HL-60/S4 treated with phorbol 12-myristate 13-acetate at 8.2 ng/mL for 4 days and 3 days (cell line): ENCODE results near the gene BRSK1.

Experiments used
- in situ Hi-C: fragments of 300-500 bp; cut with MboI; formaldehyde crosslinking; loops from 2 replicates; pipeline ENCODE4 v1.15.0; 2022; ENCODE audit warnings: low sequenced_read_pairs

The BRSK1 gene

DNA sequence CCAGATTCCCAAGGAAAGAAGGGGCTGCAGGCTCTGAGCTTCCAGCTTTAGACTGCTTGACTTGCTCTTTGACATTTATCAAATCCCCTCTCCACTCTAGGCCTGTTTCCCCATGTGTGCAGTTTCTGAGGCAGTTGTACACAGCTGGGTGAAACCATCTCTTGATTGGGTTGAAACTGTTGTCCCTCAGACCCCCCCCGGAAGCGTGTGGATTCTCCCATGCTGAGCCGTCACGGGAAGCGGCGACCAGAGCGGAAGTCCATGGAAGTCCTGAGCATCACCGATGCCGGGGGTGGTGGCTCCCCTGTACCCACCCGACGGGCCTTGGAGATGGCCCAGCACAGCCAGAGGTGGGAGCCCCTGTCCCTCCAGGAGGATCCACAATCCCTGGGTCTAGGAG is 19.7 kb downstream of the BRSK1 start:
- in situ Hi-C loops: no loop called here

GRCh38 chr19:55304279-55304978 is 20.6 kb downstream of the BRSK1 start:
- in situ Hi-C loops: no loop called here

- in situ Hi-C loops: no loop called here
These were observed 21.2 kb downstream of the BRSK1 start for GRCh38 chr19:55304980-55305379.

GRCh38 chr19:55305491-55305890 is 21.7 kb downstream of the BRSK1 start:
- in situ Hi-C loops: no loop called here

DNA sequence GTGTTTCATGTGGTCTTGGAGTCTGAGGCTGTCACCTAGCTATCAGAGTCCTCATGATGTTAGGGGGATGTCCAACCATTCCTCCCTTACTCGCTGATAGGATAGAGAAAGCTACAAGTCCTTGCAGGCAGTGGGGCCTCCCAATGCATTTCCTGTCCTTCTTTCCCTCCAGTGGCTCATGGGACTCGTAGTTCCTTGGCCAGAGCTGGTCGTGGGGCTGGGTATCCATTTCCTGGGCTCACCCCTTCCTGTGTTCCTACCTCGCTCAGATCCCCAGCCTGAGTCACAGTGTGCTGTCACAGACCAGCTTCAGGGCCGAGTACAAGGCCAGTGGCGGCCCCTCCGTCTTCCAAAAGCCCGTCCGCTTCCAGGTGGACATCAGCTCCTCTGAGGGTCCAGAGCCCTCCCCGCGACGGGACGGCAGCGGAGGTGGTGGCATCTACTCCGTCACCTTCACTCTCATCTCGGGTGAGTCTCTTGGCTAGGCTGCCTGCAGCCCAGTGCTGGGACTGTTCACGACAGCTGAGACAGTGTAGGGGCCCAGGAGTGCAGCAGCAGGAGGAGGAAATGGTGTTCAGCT is 22.3 kb downstream of the BRSK1 start:
- in situ Hi-C loops: no loop called here

DNA sequence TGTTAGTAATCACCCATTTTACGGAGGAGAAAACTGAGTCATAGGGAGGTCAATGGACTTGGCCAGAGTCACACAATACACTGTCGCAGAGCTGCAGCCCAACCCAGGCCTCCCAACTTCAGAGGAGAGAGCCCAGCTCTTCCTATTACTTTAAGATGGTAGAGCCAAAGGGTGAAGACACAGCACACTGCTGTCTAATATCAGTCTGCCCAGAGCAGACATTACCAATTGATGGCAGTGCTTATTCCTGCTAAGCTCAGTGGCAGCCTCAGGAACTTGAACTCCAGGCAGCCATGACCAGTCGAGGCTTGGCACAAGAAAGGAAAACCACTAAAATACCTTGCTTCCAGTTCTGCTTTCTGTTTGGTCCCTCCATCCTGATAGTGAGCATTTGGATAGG is 22.9 kb downstream of the BRSK1 start:
- in situ Hi-C loops: no loop called here

DNA sequence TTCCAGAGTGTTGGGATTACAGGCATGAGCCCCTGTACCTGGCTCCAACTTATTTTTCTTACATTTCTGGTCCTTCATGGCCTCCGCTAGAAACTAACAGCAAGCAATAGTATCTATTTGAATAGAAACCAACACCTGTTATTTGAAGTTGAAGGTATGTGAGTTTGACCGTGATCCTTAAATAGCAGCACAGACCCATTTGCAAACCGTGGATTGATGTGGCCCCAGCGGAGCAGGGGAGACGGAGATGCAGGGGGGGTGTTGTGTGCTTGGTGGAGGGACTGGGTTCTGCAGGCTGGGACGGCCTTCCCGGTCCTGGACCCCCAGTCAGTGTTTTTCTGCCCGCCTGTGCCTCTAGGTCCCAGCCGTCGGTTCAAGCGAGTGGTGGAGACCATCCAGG is 24.5 kb downstream of the BRSK1 start:
- in situ Hi-C loops: no loop called here

DNA sequence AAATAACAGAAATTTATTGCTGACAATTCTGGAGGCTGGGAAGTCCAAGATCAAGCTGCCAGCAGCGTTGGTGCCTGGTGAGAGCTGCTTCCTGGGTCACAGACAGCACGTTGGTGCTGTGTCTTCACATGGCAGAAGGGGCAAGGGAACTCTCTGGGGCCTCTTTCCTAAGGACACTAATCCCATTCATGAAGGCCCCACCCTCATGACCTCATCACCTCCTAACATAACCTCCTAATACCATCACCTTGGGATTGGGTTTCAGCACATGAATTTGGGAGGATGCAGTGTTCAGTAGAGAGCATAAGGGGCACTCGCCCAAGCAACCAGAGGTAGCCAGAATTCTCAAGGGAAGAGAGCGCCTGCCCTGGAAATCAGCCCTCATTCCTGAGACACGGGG is 25.7 kb downstream of the BRSK1 start:
- in situ Hi-C loops: no loop called here

- in situ Hi-C loops: no loop called here
These were observed 26.7 kb downstream of the BRSK1 start for GRCh38 chr19:55310498-55310897.

- in situ Hi-C loops: no loop called here
These were observed 27.6 kb downstream of the BRSK1 start for GRCh38 chr19:55311397-55311796.

GRCh38 chr19:55311797-55312196 is 28.0 kb downstream of the BRSK1 start:
- in situ Hi-C loops: no loop called here

DNA sequence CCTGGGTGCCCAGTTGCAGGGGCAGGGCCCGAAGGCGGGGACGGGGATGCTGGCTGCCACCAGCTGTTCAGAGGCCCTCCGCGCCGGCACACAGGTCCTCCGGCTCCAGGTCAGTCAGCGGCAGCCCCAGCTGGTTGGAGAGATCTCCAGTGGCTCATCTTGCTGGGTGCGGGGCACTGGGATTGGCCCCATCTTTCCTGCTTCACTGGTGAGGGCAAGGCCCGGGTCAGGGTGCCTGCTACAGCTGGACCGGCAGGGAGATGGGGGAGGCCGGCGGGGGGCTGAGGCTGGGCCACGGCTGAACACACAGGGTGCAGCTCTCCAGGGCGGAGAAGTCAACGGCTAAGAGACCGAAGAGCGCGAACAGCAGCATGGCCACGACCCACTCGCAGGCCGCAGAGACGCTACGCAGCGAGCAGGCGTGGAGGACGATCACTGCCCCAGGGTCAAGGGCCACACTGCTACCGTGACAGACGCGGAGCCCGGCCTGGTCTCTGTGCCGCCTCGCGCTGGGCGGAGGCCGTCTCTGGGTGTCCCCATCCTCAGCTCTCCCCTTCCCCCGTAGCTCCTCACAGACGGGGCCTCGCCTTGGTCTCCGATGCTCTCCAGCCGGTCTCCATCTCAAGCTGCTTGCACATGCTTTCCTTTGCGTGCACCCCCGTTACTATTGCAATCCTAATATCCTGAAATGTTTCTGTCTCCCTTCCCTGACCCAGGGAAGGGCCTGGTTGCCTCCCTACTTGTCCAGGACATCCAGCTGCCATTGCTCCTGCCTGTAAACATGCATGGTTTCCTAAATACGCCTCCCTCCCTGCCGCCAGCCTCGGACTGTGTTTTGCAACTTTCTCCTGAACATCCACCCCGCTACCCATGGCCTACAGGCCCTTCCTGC is 29.1 kb downstream of the BRSK1 start:
- in situ Hi-C loops: no loop called here

- in situ Hi-C loops: no loop called here
These were observed 30.6 kb downstream of the BRSK1 start for GRCh38 chr19:55314396-55314795.

DNA sequence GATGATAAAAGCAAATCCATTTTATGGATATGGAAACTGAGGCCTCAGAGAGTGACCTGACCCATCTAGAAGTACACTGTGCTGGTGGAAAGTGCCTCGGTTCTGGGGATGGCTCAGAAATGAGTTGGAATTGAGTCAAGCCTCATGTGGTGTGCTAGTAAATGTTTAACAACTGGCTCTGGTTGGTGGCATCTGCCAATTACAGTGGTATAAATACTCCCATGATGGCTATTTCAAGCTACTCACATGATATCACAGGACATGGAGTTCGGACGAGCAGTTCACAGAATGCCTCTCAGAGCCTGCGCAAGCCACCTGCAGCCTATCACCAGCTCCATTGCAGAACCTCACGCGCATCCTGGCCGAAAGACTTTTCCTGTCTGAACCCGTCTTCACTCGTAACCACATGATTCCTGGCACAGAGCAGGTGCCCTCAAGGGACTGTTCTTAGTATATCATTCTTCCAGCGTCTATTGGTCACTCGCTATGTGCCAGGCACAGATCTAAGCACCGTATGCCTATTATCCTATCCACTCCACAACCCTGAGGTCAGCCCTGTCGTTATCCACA is 32.2 kb downstream of the BRSK1 start:
- in situ Hi-C loops: no loop called here

DNA sequence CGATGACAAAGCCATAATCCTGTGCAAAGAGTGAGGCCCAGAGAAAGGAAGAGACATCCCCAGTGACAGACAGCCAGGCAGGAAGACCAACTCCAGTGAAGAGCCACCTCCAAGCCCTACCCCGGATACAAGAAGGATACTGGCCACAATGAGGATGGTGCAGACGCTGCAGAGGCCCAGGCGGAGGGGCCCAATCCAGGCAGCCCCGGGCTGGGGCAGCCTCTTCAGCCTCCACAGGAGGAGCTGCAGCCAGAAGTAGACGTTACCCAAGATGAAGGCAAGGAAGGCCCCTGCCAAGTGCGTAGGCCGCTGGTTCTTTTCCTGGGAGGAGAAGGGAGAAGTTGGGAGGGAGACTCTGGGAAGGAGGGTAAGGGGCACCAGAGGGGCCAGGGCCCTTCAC is 32.8 kb downstream of the BRSK1 start:
- in situ Hi-C loops: no loop called here

GRCh38 chr19:55319785-55320184 is 36.0 kb downstream of the BRSK1 start:
- in situ Hi-C loops: no loop called here

GRCh38 chr19:55320844-55321419 is 37.1 kb downstream of the BRSK1 start:
- in situ Hi-C loops: no loop called here

DNA sequence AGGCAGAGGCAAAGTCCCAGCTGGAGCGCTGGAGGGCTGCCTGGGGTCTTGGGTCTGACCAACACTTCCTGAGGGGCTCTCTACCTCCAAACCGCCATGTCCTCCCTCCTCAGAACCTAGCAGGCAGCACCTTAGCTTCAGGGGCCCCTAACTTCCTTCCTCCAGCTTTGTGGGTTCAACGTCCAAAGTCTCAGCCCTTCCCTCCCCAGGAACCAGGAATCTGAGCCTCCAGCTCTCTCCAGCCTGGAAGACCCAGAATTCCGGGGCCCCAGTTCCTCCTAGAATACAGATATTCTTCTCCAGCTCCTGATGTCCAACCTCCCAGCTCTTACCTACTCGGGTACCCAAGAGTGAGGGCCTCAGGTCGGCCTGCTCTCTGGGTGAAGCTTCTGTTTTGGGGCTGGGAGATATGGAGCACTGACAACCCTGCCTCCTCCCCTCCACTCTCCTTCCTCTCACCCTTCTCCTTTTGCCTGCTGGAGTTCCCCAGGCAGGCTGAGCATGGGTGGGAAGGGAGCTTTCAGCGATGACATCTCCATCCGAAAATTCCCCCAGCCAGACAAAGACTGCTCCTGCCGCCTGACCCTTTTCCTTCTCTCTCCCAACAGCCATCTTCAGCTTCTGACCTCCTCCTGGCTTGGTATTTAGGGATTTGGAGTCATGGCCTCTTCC is 37.8 kb downstream of the BRSK1 start:
- in situ Hi-C loops: no loop called here

DNA sequence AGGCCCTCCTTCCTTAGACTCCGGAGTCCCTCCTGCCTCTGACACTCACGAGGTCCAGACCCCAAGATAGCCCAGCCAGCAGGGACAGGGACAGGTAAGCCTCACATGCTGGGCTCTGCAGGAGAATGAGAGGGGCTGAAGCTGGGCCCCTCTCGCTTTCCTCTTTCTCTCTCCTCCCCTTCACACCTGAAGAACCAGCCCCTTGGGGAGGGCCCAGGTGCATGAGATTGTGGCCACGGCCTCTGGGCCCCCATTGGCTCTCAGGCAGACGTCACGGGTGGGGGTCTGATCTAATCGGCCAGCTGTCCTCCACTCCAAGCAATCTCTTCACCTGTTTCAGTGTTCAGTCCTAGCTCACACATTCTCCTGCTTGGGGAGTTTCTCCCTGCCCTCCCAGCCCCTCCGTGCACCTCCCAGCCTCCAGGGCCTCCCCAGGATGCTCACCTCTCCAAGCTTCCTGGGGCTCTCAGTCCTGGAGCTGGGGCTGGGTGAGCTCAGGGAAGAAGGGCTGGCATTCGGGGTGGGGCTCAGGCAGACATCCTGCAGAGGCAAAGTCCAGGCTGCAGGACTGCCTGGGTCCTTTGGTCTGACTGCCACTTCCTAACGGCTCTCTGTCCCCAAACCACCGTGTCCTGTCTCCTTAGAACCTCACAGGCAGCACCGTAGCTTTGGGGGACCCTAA is 38.5 kb downstream of the BRSK1 start:
- in situ Hi-C loops: no loop called here

DNA sequence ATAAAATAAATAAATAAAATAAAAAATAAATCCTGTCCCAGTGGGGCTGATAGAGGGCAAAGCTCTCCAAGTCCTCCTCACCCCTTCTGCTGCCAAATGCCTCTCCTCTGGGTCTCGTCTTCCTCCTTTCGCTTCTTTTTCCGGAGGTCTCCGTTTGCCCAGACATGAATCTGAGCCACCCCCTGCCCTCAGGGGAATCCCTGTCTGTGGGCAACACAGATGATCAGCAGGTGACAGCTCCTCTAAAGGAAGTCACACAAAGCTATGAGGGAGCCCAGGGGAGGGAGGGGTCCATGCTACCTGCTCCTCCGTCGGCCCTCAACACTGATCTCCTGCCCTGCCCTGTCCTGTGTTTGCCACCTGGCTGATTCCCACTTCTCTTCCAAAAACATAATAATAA is 40.9 kb downstream of the BRSK1 start:
- in situ Hi-C loops: no loop called here
